Measurements from ENCODE around the gene GRK3.

- no peak for TF ChIP-seq POLR2AphosphoS5 (IDR thresholded peaks at IDR 0.05; ENCODE audit: insufficient read depth, low read depth, low read length)
- no peak for TF ChIP-seq POLR2A (IDR thresholded peaks at IDR 0.05; ENCODE audit: low read depth, low read length)
- TF ChIP-seq JUN (IDR thresholded peaks at IDR 0.05; ENCODE audit: borderline replicate concordance, insufficient read depth, insufficient read length, low read depth), result no peak
- TF ChIP-seq CTCF (IDR thresholded peaks at IDR 0.05; ENCODE audit: extremely low read depth in 1 of 2, insufficient read depth in 1 of 2, low read depth in 1 of 2, low read length in 2 of 2), result no peak
Observed at GRCh38 chr22:25748704-25749103, 184.2 kb downstream of the GRK3 start.
